ENCODE data around the gene SCT.

Gene SCT

GRCh38 chr11:609341-609811 lies 17.6 kb downstream of the SCT start:
- DNase-seq = no peak

- DNase-seq = no peak
Measured at GRCh38 chr11:608791-609251, 18.2 kb downstream of the SCT start.

DNA sequence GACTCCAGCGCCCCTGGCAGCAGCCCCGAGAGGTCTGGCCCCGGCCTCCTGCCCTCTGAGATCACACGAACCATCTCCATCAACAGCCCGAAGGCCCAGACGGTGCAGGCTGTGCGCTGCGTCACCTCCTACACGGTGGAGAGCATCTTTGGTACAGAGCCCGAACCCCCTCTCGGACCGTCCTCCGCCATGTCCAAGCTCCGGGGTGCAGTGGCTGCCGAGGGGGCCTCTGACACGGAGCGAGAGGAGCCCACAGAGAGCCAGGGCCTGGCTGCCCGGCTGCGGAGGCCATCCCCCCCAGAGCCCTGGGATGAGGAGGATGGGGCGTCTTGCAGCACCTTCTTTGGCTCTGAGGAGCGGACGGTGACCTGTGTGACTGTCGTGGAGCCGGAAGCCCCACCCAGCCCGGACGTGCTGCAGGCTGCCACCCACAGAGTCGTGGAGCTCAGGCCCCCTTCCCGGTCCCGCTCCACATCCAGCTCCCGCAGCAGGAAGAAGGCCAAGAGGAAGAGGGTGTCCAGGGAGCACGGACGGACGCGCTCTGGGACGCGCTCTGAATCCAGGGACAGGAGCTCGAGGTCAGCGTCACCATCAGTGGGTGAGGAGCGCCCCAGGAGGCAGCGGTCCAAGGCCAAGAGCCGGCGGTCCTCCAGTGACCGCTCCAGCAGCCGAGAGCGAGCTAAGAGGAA lies 18.9 kb downstream of the SCT start:
- no peak for DNase-seq

GRCh38 chr11:607020-607780 lies 19.8 kb downstream of the SCT start:
- DNase-seq = no peak

GRCh38 chr11:606245-606644 lies 20.7 kb downstream of the SCT start:
- no peak for DNase-seq

- no peak for DNase-seq
Measured at GRCh38 chr11:605286-606129, 21.5 kb downstream of the SCT start.

DNA sequence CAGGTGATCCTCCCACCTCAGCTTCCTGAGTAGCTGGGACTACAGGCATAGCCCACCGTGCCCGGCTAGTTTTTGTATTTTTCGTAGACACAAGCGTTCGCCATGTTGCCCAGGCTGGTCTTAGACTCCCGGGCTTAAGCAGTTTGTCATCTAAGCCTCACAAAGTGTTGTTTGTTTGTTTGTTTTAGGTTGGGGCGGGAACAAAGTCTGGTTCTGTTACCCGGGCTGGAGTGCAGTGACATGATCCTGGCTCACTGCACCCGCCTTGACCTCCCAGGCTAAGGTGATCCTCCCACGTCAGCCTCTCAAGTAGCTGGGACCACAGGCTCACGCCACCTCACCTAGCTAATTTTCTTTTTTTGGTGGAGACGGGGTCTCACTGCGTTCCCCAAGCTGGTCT lies 23.8 kb downstream of the SCT start:
- no peak for DNase-seq

DNA sequence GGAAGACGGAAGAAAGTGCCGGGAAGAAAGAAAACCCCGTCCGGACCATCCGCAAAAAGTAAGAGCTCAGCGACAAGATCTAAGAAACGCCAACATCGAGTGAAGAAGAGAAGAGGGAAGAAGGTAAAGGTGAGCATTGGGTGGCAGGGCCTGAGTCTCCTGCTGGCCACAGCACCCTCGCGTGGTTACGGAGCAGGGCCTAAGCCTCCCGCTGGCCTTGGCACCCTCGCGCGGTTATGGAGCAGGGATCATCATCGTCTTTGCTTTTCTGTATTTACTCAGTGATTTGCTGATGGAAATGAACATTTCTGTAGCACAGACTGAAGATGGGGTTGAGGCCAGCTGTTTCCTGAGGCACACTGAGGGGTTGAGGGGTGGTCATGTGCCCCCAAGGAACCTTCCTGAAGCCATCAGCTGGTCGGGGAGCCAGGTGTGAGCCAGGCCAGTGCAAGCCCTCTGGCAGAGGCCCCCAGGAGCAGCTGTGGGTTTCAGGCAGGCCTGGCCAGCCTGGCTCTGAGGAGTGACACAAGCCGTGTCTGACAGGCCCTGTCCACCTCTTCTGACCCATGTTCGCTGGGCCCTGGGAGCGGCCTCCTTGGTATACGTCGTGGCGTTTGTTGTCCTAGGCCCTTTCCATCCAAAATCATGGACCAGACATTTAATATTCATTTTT lies 25.3 kb downstream of the SCT start:
- no peak for DNase-seq

- DNase-seq = no peak
Measured at GRCh38 chr11:598005-598680, 28.8 kb downstream of the SCT start.

DNA sequence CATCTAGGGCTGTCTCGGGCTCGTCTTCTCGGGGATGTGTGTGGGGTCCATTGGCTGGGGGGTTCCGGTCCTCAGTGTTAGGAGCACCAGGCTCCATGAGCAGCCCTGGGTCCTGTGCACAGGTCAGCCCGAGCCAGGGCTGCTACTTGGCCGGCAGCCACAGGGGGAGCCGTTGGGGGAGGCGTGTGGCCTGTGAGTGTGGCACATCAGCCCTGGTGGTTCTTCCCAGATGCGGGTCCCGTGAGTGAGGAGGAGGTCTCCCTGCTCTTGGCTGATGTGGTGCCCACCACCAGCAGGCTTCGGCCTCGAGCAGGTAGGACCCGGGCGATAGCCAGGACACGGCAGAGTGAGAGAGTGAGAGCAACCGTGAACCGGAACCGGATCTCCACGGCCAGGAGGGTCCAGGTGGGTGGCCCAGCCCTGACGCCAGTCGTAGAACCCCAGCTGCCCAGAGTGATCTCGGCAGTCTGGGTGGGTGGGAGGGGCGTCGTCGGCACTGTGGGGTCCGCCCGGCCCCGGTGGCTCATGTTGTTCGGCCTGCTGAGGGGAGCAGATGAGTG lies 29.7 kb downstream of the SCT start:
- DNase-seq = no peak

DNA sequence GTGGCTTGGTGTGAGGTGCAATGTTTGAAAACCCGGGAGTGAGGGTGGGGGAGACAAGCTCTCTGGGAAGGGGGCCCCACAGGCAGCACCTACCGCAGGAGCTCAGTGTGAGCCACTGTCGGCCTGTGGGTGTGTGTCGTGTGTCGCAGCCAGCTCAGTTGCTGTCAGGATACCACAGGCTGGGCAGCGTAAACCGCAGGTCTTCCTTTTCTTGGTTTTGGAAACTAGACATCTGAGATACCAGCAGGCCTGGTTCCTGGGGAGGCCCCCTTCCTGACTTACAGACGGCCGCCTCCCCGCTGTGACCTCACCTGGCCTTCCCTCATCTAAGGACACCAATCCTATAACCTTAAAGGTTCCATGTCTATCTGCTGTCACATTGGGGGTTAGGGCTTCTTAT lies 30.6 kb downstream of the SCT start:
- no peak for DNase-seq

DNA sequence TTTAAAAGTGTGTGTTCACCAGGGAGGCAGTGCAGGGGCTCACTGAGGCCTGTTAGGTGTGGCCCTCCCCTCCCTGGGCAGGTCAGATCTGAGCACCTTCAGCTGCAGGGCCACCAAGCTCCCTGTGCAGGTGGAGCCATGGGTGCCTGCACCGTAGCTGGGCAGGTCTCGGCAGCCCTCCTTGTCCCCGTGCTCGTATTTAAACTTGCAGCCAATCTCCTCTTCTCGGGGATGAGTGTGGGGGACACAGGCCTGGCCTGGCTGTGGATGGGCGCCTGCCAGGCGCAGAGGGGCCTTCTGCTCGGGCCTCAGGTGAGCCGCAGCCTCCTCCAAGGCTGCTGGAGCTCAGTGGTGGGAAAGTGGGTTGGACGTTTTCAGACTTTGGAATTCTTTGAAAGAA lies 31.6 kb downstream of the SCT start:
- no peak for DNase-seq

DNA sequence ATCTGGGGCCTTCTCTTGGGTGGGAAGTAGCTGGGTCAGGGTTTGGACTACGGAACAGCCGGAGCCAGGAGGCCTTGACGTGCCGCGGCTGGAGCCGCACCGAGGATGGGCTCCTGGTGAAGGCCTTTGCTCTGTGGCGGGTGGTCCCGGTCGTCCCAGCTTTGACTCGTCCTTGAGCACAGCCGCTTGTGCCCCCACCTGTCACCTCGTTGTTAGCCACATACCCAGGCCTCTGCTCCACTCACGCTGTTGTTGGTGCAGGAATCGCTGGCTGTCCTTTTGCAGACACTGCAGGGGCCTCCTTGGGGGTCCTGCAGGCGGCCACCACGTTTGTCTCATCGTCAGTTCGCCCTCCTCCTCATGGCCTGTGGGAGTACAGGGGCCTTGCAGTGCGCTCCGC lies 33.6 kb downstream of the SCT start:
- DNase-seq = no peak

DNA sequence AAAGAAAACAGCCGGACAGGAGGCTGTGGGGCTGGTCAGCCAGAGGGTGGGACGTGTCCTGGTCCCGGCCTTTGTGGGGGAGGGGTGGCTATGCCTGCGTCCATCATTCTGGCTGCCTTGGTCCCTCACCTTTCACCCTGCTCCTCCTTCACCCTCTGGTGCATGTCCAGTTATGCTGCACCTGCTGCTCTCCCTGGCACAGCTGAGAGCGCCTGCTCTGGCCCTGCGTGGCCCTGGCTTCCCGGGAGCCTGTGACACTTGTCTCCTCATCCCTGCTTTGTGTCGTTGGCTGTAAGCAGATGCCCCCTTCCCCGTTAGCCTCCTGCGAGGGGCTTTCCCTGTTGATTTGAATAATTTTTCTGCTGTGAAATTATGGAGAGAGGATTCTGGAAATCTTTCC lies 34.1 kb downstream of the SCT start:
- DNase-seq = no peak

DNA sequence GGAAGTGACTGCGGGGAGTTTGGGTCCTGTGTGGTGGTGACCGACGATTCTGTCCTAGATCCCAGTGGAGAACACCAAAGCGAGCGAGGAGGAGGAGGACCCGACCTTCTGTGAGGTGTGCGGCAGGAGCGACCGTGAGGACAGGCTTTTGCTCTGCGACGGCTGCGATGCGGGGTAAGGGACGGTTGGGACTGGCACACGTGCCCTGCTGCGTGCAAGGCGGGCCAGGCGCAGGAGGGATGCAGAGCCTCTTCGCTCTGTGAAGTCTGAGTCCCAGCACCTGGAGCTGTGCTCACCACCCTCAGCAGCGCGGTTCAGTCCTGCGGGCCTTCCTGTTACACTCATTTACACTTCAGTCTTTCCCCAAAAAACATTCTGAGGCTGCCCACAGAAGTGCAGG lies 34.5 kb downstream of the SCT start:
- no peak for DNase-seq

DNA sequence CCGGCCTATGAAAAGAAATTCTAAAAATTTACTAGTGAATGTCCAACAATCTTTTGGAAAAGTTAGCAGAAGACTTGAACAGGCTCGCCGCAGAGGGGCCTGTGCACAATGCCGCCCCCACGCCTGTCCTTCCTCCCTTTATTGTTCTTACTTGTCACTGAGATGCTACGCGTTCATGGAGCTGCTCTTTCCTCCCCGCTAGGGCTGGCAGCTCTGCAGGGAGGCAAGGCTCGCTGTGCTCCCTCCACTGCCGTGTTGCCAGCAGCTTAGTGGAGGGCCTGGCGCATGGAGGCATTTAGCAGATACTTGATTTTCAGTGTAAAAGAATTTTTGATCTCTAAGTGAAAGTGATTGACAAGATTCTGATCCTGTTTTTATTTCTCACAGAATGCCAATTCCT lies 36.0 kb downstream of the SCT start:
- no peak for DNase-seq

DNA sequence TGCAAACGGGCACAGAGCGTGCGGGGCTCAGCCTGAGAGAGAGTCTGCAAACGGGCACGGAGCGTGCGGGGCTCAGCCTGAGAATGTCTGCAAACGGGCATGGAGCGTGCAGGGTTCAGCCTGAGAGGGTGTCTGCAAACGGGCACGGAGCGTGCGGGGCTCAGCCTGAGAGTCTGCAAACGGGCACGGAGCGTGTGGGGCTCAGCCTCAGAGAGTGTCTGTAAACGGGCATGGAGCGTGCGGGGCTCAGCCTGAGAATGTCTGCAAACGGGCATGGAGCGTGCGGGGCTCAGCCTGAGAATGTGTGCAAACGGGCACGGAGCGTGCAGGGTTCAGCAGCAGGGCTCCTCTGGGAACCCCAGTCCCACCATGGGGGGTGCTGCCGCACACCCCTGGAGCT lies 37.2 kb downstream of the SCT start:
- DNase-seq = no peak

DNA sequence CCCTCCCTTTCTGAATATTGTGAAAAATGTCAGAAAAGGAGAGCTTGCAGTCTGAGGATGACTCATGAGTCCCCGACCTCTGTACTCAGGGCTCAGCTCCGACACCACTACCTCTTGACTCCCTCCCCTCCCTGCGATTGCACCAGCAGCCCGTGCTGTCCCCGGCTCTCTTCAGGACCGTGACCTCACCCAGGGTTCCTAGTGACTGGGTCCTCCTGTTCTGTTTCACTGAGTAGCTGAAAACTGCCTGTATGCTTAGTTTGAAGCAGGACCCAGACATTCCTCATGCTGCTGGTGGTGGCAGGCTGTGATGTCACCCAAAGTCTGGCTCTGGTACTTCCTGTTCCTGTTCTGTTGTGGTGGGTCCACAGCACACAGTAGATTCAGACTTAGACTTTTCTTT lies 39.0 kb downstream of the SCT start:
- no peak for DNase-seq

DNA sequence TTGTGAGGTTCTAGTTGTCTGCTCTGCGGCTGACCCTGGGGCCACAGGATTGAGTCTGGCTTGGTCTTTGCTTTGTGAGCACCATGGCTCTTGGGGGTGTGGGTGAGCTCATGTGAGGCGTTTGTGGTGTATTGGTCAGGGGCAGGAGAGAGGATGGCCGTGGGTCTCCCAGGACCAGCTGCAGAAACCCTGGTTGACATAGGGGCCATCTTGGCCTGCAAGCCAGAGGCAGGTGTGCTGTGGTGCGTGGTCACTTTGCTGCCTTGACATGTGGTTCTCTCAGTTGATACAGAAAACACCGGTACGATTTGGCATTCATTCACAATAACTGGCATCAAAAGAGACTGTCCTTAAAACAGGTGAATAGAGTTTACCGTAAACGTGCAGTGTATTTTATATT lies 39.4 kb downstream of the SCT start:
- DNase-seq = no peak

DNA sequence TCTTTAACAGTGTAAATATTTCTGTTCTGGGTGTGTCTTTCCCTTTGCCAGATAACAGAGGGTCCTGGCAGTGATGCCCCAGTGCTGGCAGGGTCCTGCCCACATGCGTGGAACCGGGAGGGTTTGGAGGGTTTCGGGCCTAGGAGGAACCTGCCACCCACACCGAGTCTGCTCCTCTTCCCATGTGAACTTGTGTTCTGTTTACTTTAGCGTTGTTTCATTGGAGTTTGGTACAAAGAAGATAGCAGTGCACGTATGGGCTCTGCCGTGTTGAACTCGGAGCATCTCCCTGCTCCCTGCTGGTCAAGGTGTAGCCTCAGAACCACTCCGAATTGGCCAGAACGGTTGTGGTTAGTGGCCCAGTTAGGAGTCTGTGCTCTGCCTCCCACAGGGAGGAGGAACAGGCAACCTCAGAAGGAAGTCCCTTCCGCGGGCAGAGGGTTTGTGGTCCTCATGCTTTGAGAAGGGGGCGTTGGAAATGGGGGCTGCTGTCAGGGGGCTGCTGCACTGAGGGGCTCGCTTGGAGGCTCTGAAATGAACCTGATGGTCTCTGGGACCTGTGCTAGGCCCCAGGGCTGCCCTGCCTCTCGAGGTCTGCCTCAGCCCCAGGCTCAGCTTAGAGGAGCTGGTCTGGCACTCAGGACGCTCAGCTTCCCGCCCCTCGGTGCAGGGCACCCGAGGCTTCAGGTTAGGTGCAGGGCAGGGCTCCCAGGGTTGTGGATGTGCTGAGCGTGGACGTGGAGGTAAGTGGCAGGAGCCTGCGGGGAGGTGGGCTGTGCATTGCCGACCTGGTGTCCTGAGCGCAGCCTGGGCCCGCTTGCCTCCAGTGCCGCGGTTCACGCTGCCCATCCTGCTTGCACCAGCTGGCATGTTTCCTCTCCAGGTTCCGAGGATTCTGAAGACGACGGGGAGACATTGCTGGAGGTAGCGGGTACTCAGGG lies 40.3 kb downstream of the SCT start:
- DNase-seq = no peak

DNA sequence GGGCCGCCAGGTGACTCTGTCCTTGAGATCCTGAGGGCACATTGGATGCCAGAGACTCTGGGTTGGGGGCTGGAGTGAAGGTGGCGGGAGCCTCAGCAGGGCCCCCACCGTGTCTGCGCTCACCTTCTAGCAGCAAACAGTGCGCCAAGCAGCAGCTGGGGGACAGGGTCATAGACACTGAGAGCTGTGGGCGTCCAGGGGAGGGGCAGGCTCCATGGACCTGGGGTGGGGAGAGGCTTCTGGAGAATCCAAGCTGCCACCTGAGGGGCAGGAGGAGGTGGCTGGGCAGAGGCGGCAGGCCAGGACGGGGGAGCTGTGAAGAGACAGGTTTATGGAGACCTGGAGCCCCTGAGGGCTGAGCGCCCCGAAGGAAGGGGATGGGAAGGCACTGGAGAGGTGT lies 42.7 kb downstream of the SCT start:
- DNase-seq = no peak
